Neural cell (in vitro differentiated cells): ENCODE data around the gene C16orf74. TPM values are rescaled to one million over a fixed set of nuclear protein-coding genes. Genes with fewer than 3 reads are reported as not detected.

Experiments used
- H2AFZ ChIP-seq: fragments of 200-600, 300-800 bp; sonication (generic), shearing (Covaris generic); 2 replicates; pipeline ENCODE4 v1.6.0; 2014; ENCODE audit warnings: low read depth, mild to moderate bottlenecking, antibody characterized with exemption, low read length, moderate library complexity
- H3F3A ChIP-seq: fragments of 200-600 bp; shearing (Covaris generic); 2 replicates; pipeline ENCODE4 v1.6.1; 2016; ENCODE audit warnings: mild to moderate bottlenecking, moderate library complexity, mixed read lengths, antibody characterized with exemption, low read length; ENCODE audit not compliant: insufficient read depth, poor library complexity, severe bottlenecking
- H3K27ac ChIP-seq: fragments of 200-600, 300-800 bp; sonication (generic), shearing (Covaris generic); 2 replicates; pipeline ENCODE4 v1.5.1; 2014; ENCODE audit warnings: mild to moderate bottlenecking, low read length, moderate library complexity
- H3K27me3 ChIP-seq: fragments of 300-800, 200-600 bp; sonication (generic), shearing (Covaris generic); 2 replicates; pipeline ENCODE4 v1.6.0; 2014; ENCODE audit warnings: mild to moderate bottlenecking, low read depth, low read length, moderate library complexity; ENCODE audit not compliant: insufficient read depth
- H3K36me3 ChIP-seq: fragments of 300-800, 200-600 bp; sonication (generic), shearing (Covaris generic); 2 replicates; pipeline ENCODE4 v1.5.1; 2014; ENCODE audit warnings: mild to moderate bottlenecking, antibody characterized with exemption, low read length, moderate library complexity; ENCODE audit not compliant: insufficient read depth
- H3K4me2 ChIP-seq: fragments of 300-800, 200-600 bp; sonication (generic), shearing (Covaris generic); 2 replicates; pipeline ENCODE4 v1.6.0; 2014; ENCODE audit warnings: mild to moderate bottlenecking, low read length
- H3K4me3 ChIP-seq: fragments of 300-800, 200-600 bp; sonication (generic), shearing (Covaris generic); 2 replicates; pipeline ENCODE4 v1.5.1; 2014; ENCODE audit warnings: mild to moderate bottlenecking, low read length, moderate library complexity
- H3K79me2 ChIP-seq: fragments of 200-600 bp; shearing (Covaris generic); replicated peaks from 2 replicates; pipeline ENCODE4 v1.6.0; 2014; ENCODE audit warnings: mild to moderate bottlenecking, low read length, moderate library complexity; ENCODE audit not compliant: insufficient read depth
- H3K9ac ChIP-seq: fragments of 300-800, 200-600 bp; sonication (generic), shearing (Covaris generic); 2 replicates; pipeline ENCODE4 v1.6.1; 2016; ENCODE audit warnings: mild to moderate bottlenecking, low read length, mixed read lengths
- H3K9me2 ChIP-seq: fragments of 200-600 bp; shearing (Covaris generic); 2 replicates; pipeline ENCODE4 v1.6.1; 2016; ENCODE audit warnings: mild to moderate bottlenecking, low read length, mixed read lengths; ENCODE audit not compliant: insufficient read depth
- H3K9me3 ChIP-seq: fragments of 200-600, 300-800 bp; sonication (generic), shearing (Covaris generic); 2 replicates; pipeline ENCODE4 v1.6.1; 2016; ENCODE audit warnings: mild to moderate bottlenecking, mixed run types, low read length, moderate library complexity, mixed read lengths
- H4K20me1 ChIP-seq: fragments of 200-600 bp; shearing (Covaris generic); 2 replicates; pipeline ENCODE4 v1.6.1; 2016; ENCODE audit warnings: mild to moderate bottlenecking, mixed run types; ENCODE audit not compliant: insufficient read depth
- CTCF ChIP-seq: fragments of 450-650 bp; IDR thresholded peaks from 2 replicates; pipeline ENCODE4 v1.5.1; 2014; ENCODE audit warnings: antibody characterized with exemption, mild to moderate bottlenecking, moderate library complexity; ENCODE audit not compliant: poor library complexity, severe bottlenecking
- EP300 ChIP-seq: fragments of 450-650 bp; conservative IDR thresholded peaks from 2 replicates; pipeline ENCODE4 v1.6.1; 2014; ENCODE audit warnings: antibody characterized with exemption, mild to moderate bottlenecking, moderate library complexity; ENCODE audit not compliant: poor library complexity, severe bottlenecking
- EZH2 ChIP-seq: fragments of 200-600, 300-800 bp; shearing (Covaris generic), sonication (generic); IDR thresholded peaks from 2 replicates; pipeline ENCODE4 v1.6.1; 2014; ENCODE audit warnings: antibody characterized with exemption, low read length, borderline replicate concordance, mild to moderate bottlenecking; ENCODE audit not compliant: insufficient read depth, poor library complexity, severe bottlenecking
- MXI1 ChIP-seq: fragments of 450-650 bp; conservative IDR thresholded peaks from 2 replicates; pipeline ENCODE4 v1.6.1; 2014; ENCODE audit warnings: antibody characterized with exemption, mild to moderate bottlenecking; ENCODE audit not compliant: poor library complexity, severe bottlenecking
- POLR2AphosphoS5 ChIP-seq: IDR thresholded peaks from 2 replicates; pipeline ENCODE4 v1.6.1; 2012
- RAD21 ChIP-seq: fragments of 450-650 bp; conservative IDR thresholded peaks from 2 replicates; pipeline ENCODE4 v1.6.1; 2014; ENCODE audit warnings: antibody characterized with exemption, mild to moderate bottlenecking, moderate library complexity
- SMC3 ChIP-seq: fragments of 450-650 bp; conservative IDR thresholded peaks from 2 replicates; pipeline ENCODE4 v1.6.1; 2014; ENCODE audit warnings: antibody characterized with exemption, mild to moderate bottlenecking, moderate library complexity; ENCODE audit not compliant: poor library complexity
- TAF1 ChIP-seq: IDR thresholded peaks from 2 replicates; pipeline ENCODE4 v1.6.1; 2012; ENCODE audit warnings: low read depth
- polyA plus RNA-seq: library from polyadenylated mRNA; depleted of rRNA; stranded (reverse); fragments of >200 nt; gene quantifications from 2 replicates; pipeline ENCODE4 v1.2.3, GENCODE V29; 2014
- TF ChIP-seq, protein P1 (sequence below): IDR thresholded peaks from 2 replicates; pipeline ENCODE4 v1.6.1; 2012; ENCODE audit warnings: borderline replicate concordance

Gene C16orf74
- polyA plus RNA-seq, 1 donor from 2014 or later, result not detected

- Histone ChIP-seq H2AFZ (no peak overlapping the region), H3K9ac (no peak overlapping the region), H3K27me3 (no peaks in the 10 kb centered on the region), H3K4me3 (no peak overlapping the region), H3K9me3 (no peaks in the 10 kb centered on the region), H4K20me1 (no peaks in the 10 kb centered on the region), H3K9me2 (no peaks in the 10 kb centered on the region), H3F3A (no peaks in the 10 kb centered on the region), H3K79me2 (no peaks in the 10 kb centered on the region), H3K27ac (no peak overlapping the region), H3K4me2 (no peak overlapping the region), H3K36me3 (no peaks in the 10 kb centered on the region)
- TF ChIP-seq MXI1 (no peak), RAD21 (no peak), POLR2AphosphoS5 (no peak), SMC3 (no peak), EP300 (no peak), CTCF (no peak), EZH2 (no peak), TAF1 (no peak)
- TF ChIP-seq, protein P1, sequence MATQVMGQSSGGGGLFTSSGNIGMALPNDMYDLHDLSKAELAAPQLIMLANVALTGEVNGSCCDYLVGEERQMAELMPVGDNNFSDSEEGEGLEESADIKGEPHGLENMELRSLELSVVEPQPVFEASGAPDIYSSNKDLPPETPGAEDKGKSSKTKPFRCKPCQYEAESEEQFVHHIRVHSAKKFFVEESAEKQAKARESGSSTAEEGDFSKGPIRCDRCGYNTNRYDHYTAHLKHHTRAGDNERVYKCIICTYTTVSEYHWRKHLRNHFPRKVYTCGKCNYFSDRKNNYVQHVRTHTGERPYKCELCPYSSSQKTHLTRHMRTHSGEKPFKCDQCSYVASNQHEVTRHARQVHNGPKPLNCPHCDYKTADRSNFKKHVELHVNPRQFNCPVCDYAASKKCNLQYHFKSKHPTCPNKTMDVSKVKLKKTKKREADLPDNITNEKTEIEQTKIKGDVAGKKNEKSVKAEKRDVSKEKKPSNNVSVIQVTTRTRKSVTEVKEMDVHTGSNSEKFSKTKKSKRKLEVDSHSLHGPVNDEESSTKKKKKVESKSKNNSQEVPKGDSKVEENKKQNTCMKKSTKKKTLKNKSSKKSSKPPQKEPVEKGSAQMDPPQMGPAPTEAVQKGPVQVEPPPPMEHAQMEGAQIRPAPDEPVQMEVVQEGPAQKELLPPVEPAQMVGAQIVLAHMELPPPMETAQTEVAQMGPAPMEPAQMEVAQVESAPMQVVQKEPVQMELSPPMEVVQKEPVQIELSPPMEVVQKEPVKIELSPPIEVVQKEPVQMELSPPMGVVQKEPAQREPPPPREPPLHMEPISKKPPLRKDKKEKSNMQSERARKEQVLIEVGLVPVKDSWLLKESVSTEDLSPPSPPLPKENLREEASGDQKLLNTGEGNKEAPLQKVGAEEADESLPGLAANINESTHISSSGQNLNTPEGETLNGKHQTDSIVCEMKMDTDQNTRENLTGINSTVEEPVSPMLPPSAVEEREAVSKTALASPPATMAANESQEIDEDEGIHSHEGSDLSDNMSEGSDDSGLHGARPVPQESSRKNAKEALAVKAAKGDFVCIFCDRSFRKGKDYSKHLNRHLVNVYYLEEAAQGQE, result no peak
Measured at GRCh38 chr16:85733155-85733838, 17.6 kb downstream of the C16orf74 start.

DNA sequence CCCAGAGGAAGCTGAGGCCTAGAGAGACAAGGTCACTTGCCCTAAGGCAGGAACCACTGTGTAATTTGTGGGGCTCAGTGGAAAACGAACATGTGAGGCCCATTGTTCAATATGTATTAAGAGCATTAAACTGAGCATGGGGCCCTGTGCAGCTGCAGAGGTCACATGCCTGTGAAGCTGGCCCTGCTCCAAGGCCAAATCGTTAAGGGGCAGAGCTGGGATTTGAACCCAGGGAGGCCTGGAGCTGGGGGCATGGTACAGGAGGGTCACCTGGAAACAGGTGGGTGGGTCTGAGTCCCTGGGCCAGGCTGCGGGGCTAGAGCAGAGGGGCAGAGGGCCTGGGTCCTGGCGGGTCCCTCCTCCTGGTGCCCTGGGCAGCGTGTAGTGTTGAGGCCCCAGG lies 19.7 kb downstream of the C16orf74 start:
- no peaks in the 10 kb centered on the region for H3K9me2 ChIP-seq
- no peaks in the 10 kb centered on the region for H3K9me3 ChIP-seq
- no peak overlapping the region for H3K9ac ChIP-seq
- H2AFZ ChIP-seq, result no peak overlapping the region
- no peaks in the 10 kb centered on the region for H3F3A ChIP-seq
- TF ChIP-seq POLR2AphosphoS5, result no peak
- TF ChIP-seq SMC3, result no peak
- no peak for TF ChIP-seq EZH2
- no peak for TF ChIP-seq EP300
- no peak for TF ChIP-seq MXI1
- TF ChIP-seq, protein P1, result no peak
- no peak for TF ChIP-seq CTCF
- no peak for TF ChIP-seq TAF1
- TF ChIP-seq RAD21, result no peak
- no peaks in the 10 kb centered on the region for H3K27me3 ChIP-seq
- H3K27ac ChIP-seq, result no peak overlapping the region
- H4K20me1 ChIP-seq, result no peaks in the 10 kb centered on the region
- no peaks in the 10 kb centered on the region for H3K36me3 ChIP-seq
- H3K4me2 ChIP-seq, result no peak overlapping the region
- H3K79me2 ChIP-seq, result no peaks in the 10 kb centered on the region
- H3K4me3 ChIP-seq, result no peak overlapping the region
